ENCODE measurements around the gene BBS9.
"Not testable (repeated sequence)": the region's sequence is repeated elsewhere in the genome, so short reads cannot be mapped to it uniquely, and the experiment has no call there.

Gene BBS9

GRCh38 chr7:33503736-33504135 lies 374.4 kb downstream of the BBS9 start:
- DNase-seq, result no peak

GRCh38 chr7:33504266-33504665 lies 374.9 kb downstream of the BBS9 start:
- DNase-seq, result no peak

- no peak for DNase-seq
These were observed 379.8 kb downstream of the BBS9 start for GRCh38 chr7:33509206-33509605.

DNA sequence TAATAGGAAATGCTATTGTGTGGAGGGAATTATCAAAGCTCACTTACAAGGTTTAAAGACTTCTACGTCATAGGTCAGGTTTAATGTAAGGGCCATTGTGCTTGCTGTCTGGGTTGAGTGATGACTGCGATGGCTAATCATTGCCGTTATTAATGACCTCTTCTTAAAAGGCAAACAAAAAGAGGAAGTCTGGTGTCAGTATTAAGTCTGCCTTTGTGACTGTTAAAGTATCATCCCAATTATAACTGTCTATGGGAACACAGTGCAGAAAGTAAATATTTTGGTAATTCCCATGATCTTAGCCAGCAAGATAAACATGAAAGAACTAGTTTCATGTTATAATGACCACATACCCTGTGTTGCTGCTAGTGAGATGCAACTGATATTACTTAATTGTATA lies 382.4 kb downstream of the BBS9 start:
- DNase-seq, result no peak

DNA sequence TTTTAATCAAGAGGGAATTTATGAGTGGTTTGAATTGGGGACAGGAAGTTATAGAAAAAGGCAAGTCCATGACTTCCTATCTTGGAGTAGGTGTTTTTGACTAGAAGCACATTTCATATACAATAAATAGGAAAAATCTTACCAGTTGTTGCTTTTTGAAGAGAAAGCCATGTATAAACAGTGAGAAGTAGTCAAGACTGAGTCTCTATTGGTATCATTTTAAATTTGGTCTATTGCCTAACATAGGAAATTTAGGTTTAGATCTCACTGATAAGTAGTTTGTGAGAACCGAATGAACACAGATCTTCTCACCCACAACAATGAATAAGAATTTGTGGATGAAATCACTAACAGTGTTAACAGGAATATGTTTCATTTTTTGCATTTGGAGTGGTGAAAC lies 387.2 kb downstream of the BBS9 start:
- no peak for DNase-seq

GRCh38 chr7:33517191-33517590 lies 387.8 kb downstream of the BBS9 start:
- no peak for DNase-seq

GRCh38 chr7:33527008-33527407 lies 397.6 kb downstream of the BBS9 start:
- not testable (repeated sequence) for DNase-seq

GRCh38 chr7:33527613-33528012 lies 398.2 kb downstream of the BBS9 start:
- not testable (repeated sequence) for DNase-seq

- DNase-seq, result no peak
These were observed 399.7 kb downstream of the BBS9 start for GRCh38 chr7:33529070-33529469.

GRCh38 chr7:33530664-33531063 lies 401.3 kb downstream of the BBS9 start:
- DNase-seq, result no peak

DNA sequence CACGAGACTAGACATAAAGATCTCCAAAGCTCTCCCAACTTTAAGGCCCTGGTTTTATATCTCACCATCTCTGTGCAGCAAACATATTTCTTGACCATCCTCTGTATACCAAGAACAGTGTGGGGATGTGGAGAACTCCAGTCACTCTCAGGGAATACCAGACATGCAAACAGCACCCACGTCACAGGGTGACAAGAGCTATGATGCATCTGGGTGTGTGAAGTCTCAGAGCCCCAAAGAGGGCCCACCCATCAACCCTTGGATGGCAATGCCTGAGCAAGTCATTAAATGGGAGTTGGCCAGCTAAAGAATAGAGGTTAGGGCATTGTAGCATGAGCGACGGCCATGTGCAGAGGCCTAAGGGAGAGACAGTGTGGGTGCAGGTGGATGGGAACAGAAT lies 402.5 kb downstream of the BBS9 start:
- no peak for DNase-seq

DNA sequence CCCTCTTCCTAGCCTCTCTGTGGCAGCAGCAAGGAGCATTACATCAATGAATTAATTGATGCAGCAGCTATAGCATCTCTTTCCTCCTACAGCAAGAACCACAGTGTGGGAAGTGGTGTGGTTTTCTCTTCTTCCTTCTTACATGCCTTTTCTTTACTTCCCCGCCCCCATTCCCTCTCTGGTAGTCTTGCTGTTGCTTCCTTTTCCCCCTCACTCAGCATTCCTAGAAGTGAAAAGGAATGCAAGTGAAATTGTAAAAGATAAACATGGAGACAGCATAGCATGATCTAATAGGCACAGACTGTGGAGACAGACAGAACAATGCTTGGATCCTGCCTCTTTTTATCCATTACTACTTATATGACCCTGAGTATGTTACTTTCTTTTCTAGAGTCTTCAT lies 405.5 kb downstream of the BBS9 start:
- DNase-seq, result no peak

GRCh38 chr7:33535989-33536388 lies 406.6 kb downstream of the BBS9 start:
- no peak for DNase-seq

- no peak for DNase-seq
These were observed 407.2 kb downstream of the BBS9 start for GRCh38 chr7:33536398-33537103.

GRCh38 chr7:33537104-33537477 lies 407.7 kb downstream of the BBS9 start:
- no peak for DNase-seq

DNA sequence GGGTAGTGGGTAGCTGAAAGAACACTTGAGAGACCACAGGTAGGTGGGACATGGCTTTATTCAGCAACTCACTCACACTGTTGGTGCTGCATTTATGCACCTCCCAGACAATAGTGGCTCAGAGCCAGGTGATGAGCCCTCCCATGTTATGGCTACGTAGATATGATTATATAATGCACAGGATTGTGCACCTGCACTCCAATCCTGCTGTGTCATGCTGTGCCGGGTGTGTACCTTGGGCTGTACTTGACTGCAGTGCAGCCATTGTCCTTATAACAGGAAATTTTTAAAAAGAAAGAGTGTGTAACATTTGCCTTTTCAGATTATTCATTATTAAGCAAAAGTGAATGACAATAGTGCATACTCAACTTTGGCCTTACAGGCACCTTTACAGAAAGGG lies 409.8 kb downstream of the BBS9 start:
- DNase-seq, result no peak

GRCh38 chr7:33539659-33540400 lies 410.5 kb downstream of the BBS9 start:
- no peak for DNase-seq

- DNase-seq, result no peak
These were observed 418.5 kb downstream of the BBS9 start for GRCh38 chr7:33547880-33548279.

DNA sequence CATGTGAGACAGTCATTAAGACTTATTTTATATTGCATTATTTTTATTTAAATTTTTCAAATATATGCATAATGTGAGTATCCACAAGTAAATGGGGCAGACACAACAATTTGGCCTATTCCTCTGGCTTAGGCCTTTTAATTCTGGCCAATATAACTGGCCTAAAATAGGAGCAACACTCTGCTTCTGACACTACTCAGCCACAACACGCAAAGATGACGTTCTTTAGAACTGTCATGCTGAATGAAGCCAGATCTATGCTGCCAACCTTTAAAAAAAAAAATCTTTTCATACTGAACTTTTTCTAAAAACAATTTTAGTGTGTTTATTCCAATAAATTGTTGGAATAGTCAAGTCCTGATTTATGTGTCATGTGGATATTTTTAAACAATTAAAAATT lies 421.0 kb downstream of the BBS9 start:
- no peak for DNase-seq

GRCh38 chr7:33550979-33551378 lies 421.6 kb downstream of the BBS9 start:
- no peak for DNase-seq

DNA sequence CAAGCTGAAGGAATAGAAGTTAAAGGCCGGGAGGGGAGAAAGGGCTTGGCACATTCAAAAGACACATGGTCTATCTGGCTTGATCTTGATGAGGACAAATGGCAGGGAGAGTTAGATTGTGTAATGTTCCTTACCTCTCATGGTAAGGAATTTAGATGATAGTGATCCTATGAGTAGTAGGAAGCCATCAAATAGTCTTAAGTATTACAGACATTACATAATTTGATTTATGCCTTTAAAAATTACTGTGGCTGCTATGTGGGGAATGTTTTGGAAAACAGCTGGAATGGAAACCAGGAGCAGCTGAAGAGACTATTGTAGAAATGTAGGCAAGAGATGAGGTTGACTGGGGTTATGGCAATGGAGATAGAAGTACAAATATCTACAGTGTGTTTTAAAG lies 424.7 kb downstream of the BBS9 start:
- DNase-seq, result peak; percentile 51

- no peak for DNase-seq
These were observed 425.2 kb downstream of the BBS9 start for GRCh38 chr7:33554576-33554975.

- no peak for DNase-seq
These were observed 427.1 kb downstream of the BBS9 start for GRCh38 chr7:33556472-33556871.

DNA sequence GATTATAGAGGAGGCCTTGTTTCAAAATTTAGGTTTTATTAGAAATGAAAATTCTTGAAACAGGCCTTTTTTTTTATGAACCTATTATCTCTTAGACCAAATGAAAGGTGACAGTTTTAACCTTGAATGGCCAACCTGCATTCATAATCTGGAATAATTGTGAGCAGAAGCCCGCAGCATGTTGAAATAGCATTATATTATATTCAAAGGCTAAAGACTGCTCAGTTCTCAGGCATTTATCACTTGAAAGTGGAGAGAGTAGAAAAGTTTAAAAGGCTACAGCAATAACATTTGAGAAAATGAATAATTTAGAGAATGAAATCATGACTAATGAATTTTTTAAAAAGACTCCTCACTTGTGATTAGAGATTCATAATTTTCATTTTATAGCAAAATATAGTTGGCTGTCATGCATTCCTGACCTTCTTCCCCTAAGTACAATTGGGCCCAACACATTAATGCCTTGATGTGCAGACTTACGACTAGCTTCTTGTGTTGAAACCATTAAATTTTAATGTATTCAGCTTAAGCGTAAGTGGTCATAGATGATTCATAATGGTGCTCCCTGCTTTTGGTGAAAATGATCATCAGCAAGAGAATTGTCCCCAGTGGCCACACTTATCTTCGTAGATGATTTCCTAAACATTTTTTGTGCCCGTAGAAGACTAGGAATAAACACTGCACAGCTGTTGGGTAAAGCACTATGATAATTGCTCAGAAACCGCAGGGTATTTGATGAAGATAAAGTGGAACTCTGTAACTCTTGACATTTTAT lies 429.4 kb downstream of the BBS9 start:
- no peak for DNase-seq
